Activated T-helper 1 cell treated with anti-CD3 and anti-CD28 coated beads, Interleukin-2, amount 50 U/mL, for 16 hours (primary cell): ENCODE data around the gene GRAMD1A.
"Not testable (repeated sequence)": the region's sequence is repeated elsewhere in the genome, so short reads cannot be mapped to it uniquely, and the experiment has no call there.

Experiments used
- DNase-seq, 2 donors: peaks; one replicate each; pipeline ENCODE4 v3.0.0-alpha.2; 2020; ENCODE audit warnings: low read depth in 1 of 2, low spot score in 1 of 2

Gene GRAMD1A

GRCh38 chr19:34976611-34977010 lies 23.5 kb upstream of the GRAMD1A start:
- no peak for DNase-seq

GRCh38 chr19:34979819-34980640 lies 20.1 kb upstream of the GRAMD1A start:
- DNase-seq: no peak

GRCh38 chr19:34982275-34982674 lies 17.8 kb upstream of the GRAMD1A start:
- DNase-seq: no peak

GRCh38 chr19:34983786-34984185 lies 16.3 kb upstream of the GRAMD1A start:
- DNase-seq: no peak

GRCh38 chr19:34984287-34984686 lies 15.8 kb upstream of the GRAMD1A start:
- DNase-seq: no peak

GRCh38 chr19:34985249-34986022 lies 14.7 kb upstream of the GRAMD1A start:
- DNase-seq: no peak

GRCh38 chr19:34988119-34988518 lies 12.0 kb upstream of the GRAMD1A start:
- DNase-seq: no peak

GRCh38 chr19:34989298-34989697 lies 10.8 kb upstream of the GRAMD1A start:
- no peak for DNase-seq

GRCh38 chr19:34990578-34991192 lies 9.4 kb upstream of the GRAMD1A start:
- no peak for DNase-seq

- no peak for DNase-seq
Observed at GRCh38 chr19:34991542-34992333, 8.4 kb upstream of the GRAMD1A start.

GRCh38 chr19:34992582-34992981 lies 7.5 kb upstream of the GRAMD1A start:
- not testable (repeated sequence) for DNase-seq

GRCh38 chr19:34994286-34994642 lies 5.9 kb upstream of the GRAMD1A start:
- DNase-seq: no peak

GRCh38 chr19:34994643-34995541 lies 5.2 kb upstream of the GRAMD1A start:
- DNase-seq: no peak

GRCh38 chr19:34995551-34995950 lies 4.6 kb upstream of the GRAMD1A start:
- no peak for DNase-seq

GRCh38 chr19:34997071-34997617 lies 3.0 kb upstream of the GRAMD1A start:
- DNase-seq: no peak

GRCh38 chr19:34998224-34998623 lies 1.9 kb upstream of the GRAMD1A start:
- not testable (repeated sequence) for DNase-seq

- no peak for DNase-seq
Observed at GRCh38 chr19:34998777-34999497, 1.2 kb upstream of the GRAMD1A start.

GRCh38 chr19:35000338-35000646 lies 169 bp downstream of the GRAMD1A start:
- DNase-seq: no peak
